GM18873 (cell line): ENCODE results near the gene DOP1B.

Source experiments
- ATAC-seq: cut with Tn5 transposase; IDR thresholded peaks from one replicate; pipeline ENCODE4 v1.9.1; 2021; ENCODE audit warnings: mild to moderate bottlenecking, moderate library complexity, moderate number of reproducible peaks; ENCODE audit not compliant: unreplicated experiment, low FRiP score

Gene DOP1B

GRCh38 chr21:36169470-36170128 is 13.0 kb downstream of the DOP1B start:
- ATAC-seq = no peak

GRCh38 chr21:36170823-36171222 is 14.2 kb downstream of the DOP1B start:
- ATAC-seq = no peak

- ATAC-seq = no peak
Observed at GRCh38 chr21:36171336-36171735, 14.7 kb downstream of the DOP1B start.

- ATAC-seq = no peak
Observed at GRCh38 chr21:36171741-36172331, 15.2 kb downstream of the DOP1B start.

GRCh38 chr21:36174780-36175179 is 18.2 kb downstream of the DOP1B start:
- no peak for ATAC-seq

GRCh38 chr21:36175771-36176565 is 19.3 kb downstream of the DOP1B start:
- no peak for ATAC-seq

- ATAC-seq = no peak
Observed at GRCh38 chr21:36178349-36178748, 21.7 kb downstream of the DOP1B start.

GRCh38 chr21:36179145-36179544 is 22.5 kb downstream of the DOP1B start:
- no peak for ATAC-seq

GRCh38 chr21:36180963-36181362 is 24.3 kb downstream of the DOP1B start:
- ATAC-seq = no peak

GRCh38 chr21:36183144-36183795 is 26.6 kb downstream of the DOP1B start:
- no peak for ATAC-seq

GRCh38 chr21:36184545-36184944 is 27.9 kb downstream of the DOP1B start:
- no peak for ATAC-seq

- no peak for ATAC-seq
Observed at GRCh38 chr21:36185523-36185922, 28.9 kb downstream of the DOP1B start.

GRCh38 chr21:36186081-36186480 is 29.5 kb downstream of the DOP1B start:
- ATAC-seq = no peak

GRCh38 chr21:36186506-36187399 is 30.1 kb downstream of the DOP1B start:
- no peak for ATAC-seq

- no peak for ATAC-seq
Observed at GRCh38 chr21:36188081-36188681, 31.6 kb downstream of the DOP1B start.

GRCh38 chr21:36188937-36189336 is 32.3 kb downstream of the DOP1B start:
- ATAC-seq = no peak

- no peak for ATAC-seq
Observed at GRCh38 chr21:36190736-36191135, 34.1 kb downstream of the DOP1B start.

- no peak for ATAC-seq
Observed at GRCh38 chr21:36193200-36193599, 36.6 kb downstream of the DOP1B start.

GRCh38 chr21:36194024-36194423 is 37.4 kb downstream of the DOP1B start:
- ATAC-seq = no peak

GRCh38 chr21:36195613-36196012 is 39.0 kb downstream of the DOP1B start:
- ATAC-seq = no peak
